Effector CD4-positive, alpha-beta T cell (primary cell): ENCODE measurements around the gene ACER1.

ENCODE experiments used
- DNase-seq: peaks from one replicate; pipeline ENCODE4 v3.0.0-alpha.2; 2020

Gene ACER1

GRCh38 chr19:6264803-6265202 is 68.6 kb downstream of the ACER1 start:
- DNase-seq: no peak

- no peak for DNase-seq
These were observed 69.5 kb downstream of the ACER1 start for GRCh38 chr19:6263735-6264444.

GRCh38 chr19:6263306-6263705 is 70.1 kb downstream of the ACER1 start:
- no peak for DNase-seq

- DNase-seq: no peak
These were observed 70.9 kb downstream of the ACER1 start for GRCh38 chr19:6262519-6262918.

- DNase-seq: no peak
These were observed 71.5 kb downstream of the ACER1 start for GRCh38 chr19:6261883-6262282.

GRCh38 chr19:6260912-6261650 is 72.3 kb downstream of the ACER1 start:
- no peak for DNase-seq

GRCh38 chr19:6260376-6260775 is 73.0 kb downstream of the ACER1 start:
- DNase-seq: no peak

GRCh38 chr19:6259312-6259861 is 74.0 kb downstream of the ACER1 start:
- no peak for DNase-seq

GRCh38 chr19:6258812-6259311 is 74.5 kb downstream of the ACER1 start:
- no peak for DNase-seq
